Prostate gland (tissue), 2 donors: ENCODE measurements around the gene ZNF185.

ENCODE experiments used
- POLR2A ChIP-seq: fragments of 450-650 bp; IDR thresholded peaks from one replicate; pipeline ENCODE4 v1.6.1; 2016; ENCODE audit warnings: antibody characterized with exemption, mild to moderate bottlenecking
- POLR2AphosphoS5 ChIP-seq: sonication (generic); formaldehyde crosslinking; IDR thresholded peaks from one replicate; pipeline ENCODE4 v1.6.1; 2017; ENCODE audit warnings: antibody characterized with exemption
- TF ChIP-seq, protein P1 (sequence below), 4 experiments: fragments of 200-600 bp in 2 of 4; fragments of 450-650 bp in 2 of 4; sonication (generic) in 2 of 4; IDR thresholded peaks; 1 replicate in 3 of 4; 2 replicates in 1 of 4; pipeline ENCODE4 v1.5.1; 2016 to 2019; ENCODE audit warnings: antibody characterized with exemption in 4 of 4, mild to moderate bottlenecking in 2 of 4, moderate library complexity in 2 of 4

GRCh38 chrX:152941328-152942076 is 43.6 kb downstream of the ZNF185 start:
- TF ChIP-seq POLR2A, result peak; percentile 37
- TF ChIP-seq, protein P1, sequence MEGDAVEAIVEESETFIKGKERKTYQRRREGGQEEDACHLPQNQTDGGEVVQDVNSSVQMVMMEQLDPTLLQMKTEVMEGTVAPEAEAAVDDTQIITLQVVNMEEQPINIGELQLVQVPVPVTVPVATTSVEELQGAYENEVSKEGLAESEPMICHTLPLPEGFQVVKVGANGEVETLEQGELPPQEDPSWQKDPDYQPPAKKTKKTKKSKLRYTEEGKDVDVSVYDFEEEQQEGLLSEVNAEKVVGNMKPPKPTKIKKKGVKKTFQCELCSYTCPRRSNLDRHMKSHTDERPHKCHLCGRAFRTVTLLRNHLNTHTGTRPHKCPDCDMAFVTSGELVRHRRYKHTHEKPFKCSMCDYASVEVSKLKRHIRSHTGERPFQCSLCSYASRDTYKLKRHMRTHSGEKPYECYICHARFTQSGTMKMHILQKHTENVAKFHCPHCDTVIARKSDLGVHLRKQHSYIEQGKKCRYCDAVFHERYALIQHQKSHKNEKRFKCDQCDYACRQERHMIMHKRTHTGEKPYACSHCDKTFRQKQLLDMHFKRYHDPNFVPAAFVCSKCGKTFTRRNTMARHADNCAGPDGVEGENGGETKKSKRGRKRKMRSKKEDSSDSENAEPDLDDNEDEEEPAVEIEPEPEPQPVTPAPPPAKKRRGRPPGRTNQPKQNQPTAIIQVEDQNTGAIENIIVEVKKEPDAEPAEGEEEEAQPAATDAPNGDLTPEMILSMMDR (IDR thresholded peaks at IDR 0.05), result peak; percentile 39 to 96 (median 89)
- peak; percentile 92 for TF ChIP-seq POLR2AphosphoS5
